Ishikawa (cell line): Measurements from ENCODE around the gene NRXN3.

Source experiments
- EGR1 ChIP-seq: IDR thresholded peaks from 2 replicates; pipeline ENCODE4 v1.6.1; 2012
- EP300 ChIP-seq: IDR thresholded peaks from 2 replicates; pipeline ENCODE4 v1.6.1; 2012; ENCODE audit warnings: borderline replicate concordance
- MAX ChIP-seq: IDR thresholded peaks from 2 replicates; pipeline ENCODE4 v1.6.1; 2012
- TAF1 ChIP-seq: IDR thresholded peaks from 2 replicates; pipeline ENCODE4 v1.6.1; 2012; ENCODE audit warnings: low read depth, mild to moderate bottlenecking
- TCF12 ChIP-seq: IDR thresholded peaks from 2 replicates; pipeline ENCODE4 v1.6.1; 2012; ENCODE audit warnings: low read depth
- TEAD4 ChIP-seq: IDR thresholded peaks from 2 replicates; pipeline ENCODE4 v1.6.1; 2012

- TF ChIP-seq TEAD4: no peak
- TF ChIP-seq MAX: no peak
- TF ChIP-seq EP300: no peak
- TF ChIP-seq TAF1: no peak
- TF ChIP-seq TCF12: no peak
- TF ChIP-seq EGR1: no peak
Measured at GRCh38 chr14:78367355-78367754, 197.2 kb downstream of the NRXN3 start.
